A549 (cell line): ENCODE results near the gene SRSF5. TPM values are rescaled to one million over a fixed set of nuclear protein-coding genes. Genes with fewer than 3 reads are reported as not detected.

Experiments used
- ATAC-seq, 2 experiments: fragments of 200-7000 bp in 1 of 2; fragments of >200 bp in 1 of 2; cut with Nextera tagmentation in 1 of 2; cut with Tn5 transposase in 1 of 2; 3 replicates each; pipeline versions ENCODE4 v1.8.0 to v1.9.1; 2018 to 2020; ENCODE audit warnings: mild to moderate bottlenecking in 1 of 2, moderate library complexity in 1 of 2
- CTCF ChIA-PET: fragments of 300-600 bp; sonication (Branson Sonifier 250); formaldehyde crosslinking; extraction: SDS; loops from one replicate; lab custom pipeline; 2021; ENCODE audit warnings: antibody characterized with exemption, inconsistent platforms; lab: Yijun Ruan, JAX
- POLR2A ChIA-PET: fragments of 350-600 bp; formaldehyde crosslinking; extraction: SDS; loops from one replicate; lab custom pipeline; 2021; ENCODE audit warnings: antibody characterized with exemption, inconsistent platforms; lab: Yijun Ruan, JAX
- DNase-seq, 2 experiments: peaks; one replicate each; pipeline versions ENCODE4 v3.0.0 to v3.0.0-alpha.2; 2011 to 2016; ENCODE audit warnings: low read depth in 1 of 2, low spot score in 1 of 2
- FAIRE-seq: peaks from 2 replicates; lab custom pipeline; 2011; peaks lifted over from hg19 to GRCh38; lab: Jason Lieb, UNC
- H3K27ac ChIP-seq, 2 experiments: fragments of >200 bp; sonication (Bioruptor Twin); formaldehyde crosslinking; 3 replicates each; pipeline ENCODE4 v1.5.1; 2016 to 2017
- H3K4me1 ChIP-seq: fragments of >200 bp; sonication (Bioruptor Twin); formaldehyde crosslinking; 3 replicates; pipeline ENCODE4 v1.6.1; 2016
- H3K4me2 ChIP-seq: fragments of >200 bp; sonication (Bioruptor Twin); formaldehyde crosslinking; 3 replicates; pipeline ENCODE4 v1.6.1; 2016
- H3K4me3 ChIP-seq: fragments of >200 bp; sonication (Bioruptor Twin); formaldehyde crosslinking; 3 replicates; pipeline ENCODE4 v1.5.1; 2016
- H3K9me3 ChIP-seq: fragments of >200 bp; sonication (Bioruptor Twin); formaldehyde crosslinking; 3 replicates; pipeline ENCODE4 v1.6.1; 2016
- ATOH8 ChIP-seq: fragments of 250-450 bp; sonication (Bioruptor Pico); IDR thresholded peaks from 2 replicates; pipeline ENCODE4 v1.5.0; 2020; ENCODE audit warnings: low read depth, mild to moderate bottlenecking, moderate library complexity
- CBX8 ChIP-seq: fragments of 200-600 bp; sonication (generic); IDR thresholded peaks from 2 replicates; pipeline ENCODE4 v1.6.1; 2016
- CHD4 ChIP-seq: fragments of 200-600 bp; sonication (generic); IDR thresholded peaks from 2 replicates; pipeline ENCODE4 v1.6.1; 2016; ENCODE audit warnings: antibody characterized with exemption, mild to moderate bottlenecking, borderline replicate concordance
- E2F6 ChIP-seq: IDR thresholded peaks from 2 replicates; pipeline ENCODE4 v1.6.1; 2012; ENCODE audit warnings: low read depth, borderline replicate concordance
- FOXS1 ChIP-seq: fragments of 250-450 bp; sonication (Bioruptor Pico); IDR thresholded peaks from 2 replicates; pipeline ENCODE4 v1.5.0; 2020; ENCODE audit warnings: mild to moderate bottlenecking, moderate library complexity
- HDAC2 ChIP-seq: fragments of 200-600 bp; sonication (generic); IDR thresholded peaks from 2 replicates; pipeline ENCODE4 v1.6.1; 2016
- HOXB5 ChIP-seq: fragments of 250-450 bp; sonication (Bioruptor Pico); IDR thresholded peaks from 2 replicates; pipeline ENCODE4 v1.5.0; 2020; ENCODE audit warnings: mild to moderate bottlenecking, moderate library complexity
- JUNB ChIP-seq: fragments of >200 bp; sonication (Bioruptor Twin); formaldehyde crosslinking; IDR thresholded peaks from 2 replicates; pipeline ENCODE4 v1.6.1; 2016
- KDM5A ChIP-seq: fragments of 200-600 bp; sonication (generic); IDR thresholded peaks from 2 replicates; pipeline ENCODE4 v1.6.1; 2016; ENCODE audit warnings: antibody characterized with exemption, mild to moderate bottlenecking
- PBX3 ChIP-seq: IDR thresholded peaks from 2 replicates; pipeline ENCODE4 v1.6.1; 2012
- REST ChIP-seq: fragments of 200-600 bp; sonication (generic); IDR thresholded peaks from 2 replicates; pipeline ENCODE4 v1.6.1; 2016; ENCODE audit warnings: antibody characterized with exemption, mild to moderate bottlenecking, moderate library complexity
- RNF2 ChIP-seq: fragments of 200-600 bp; sonication (generic); IDR thresholded peaks from 2 replicates; pipeline ENCODE4 v1.6.1; 2016; ENCODE audit warnings: low read depth, mild to moderate bottlenecking, antibody characterized with exemption, moderate library complexity, borderline replicate concordance
- SMC3 ChIP-seq: fragments of >200 bp; sonication (Bioruptor Twin); formaldehyde crosslinking; IDR thresholded peaks from 3 replicates; pipeline ENCODE4 v1.6.1; 2018; ENCODE audit warnings: inconsistent platforms
- ZC3H11A ChIP-seq: fragments of 450-650 bp; IDR thresholded peaks from 2 replicates; pipeline ENCODE4 v1.6.1; 2014; ENCODE audit warnings: antibody characterized with exemption, mild to moderate bottlenecking
- ZFP36 ChIP-seq: fragments of 450-650 bp; IDR thresholded peaks from 2 replicates; pipeline ENCODE4 v1.6.1; 2014; ENCODE audit warnings: borderline replicate concordance; ENCODE audit not compliant: partially characterized antibody
- ZSCAN20 ChIP-seq: fragments of 250-450 bp; sonication (Bioruptor Pico); IDR thresholded peaks from 2 replicates; pipeline ENCODE4 v1.8.0; 2022; ENCODE audit warnings: mild to moderate bottlenecking, moderate library complexity
- WGBS: methylation state at CpG from one replicate; pipeline ENCODE4 v1.1.6; 2017; ENCODE audit errors: missing lambda C conversion rate; 5-methylcytosine and 5-hydroxymethylcytosine counted together
- polyA plus RNA-seq, 4 experiments: library from polyadenylated mRNA; depleted of rRNA in 3 of 4; stranded (reverse); fragments of >200 nt; fragmentation: RNase III in 1 of 4; extraction: RNeasy Plus Mini Kit Qiagen cat#74134 plus additional on column Dnase treatment in 1 of 4; gene quantifications; 2 replicates in 3 of 4; 3 replicates in 1 of 4; pipeline ENCODE4 v1.2.3, GENCODE V29; 2011 to 2017

The SRSF5 gene
- polyA plus RNA-seq, 2 of the 4 experiments (the other 2 are of a cell fraction) = 285 to 355 TPM

GRCh38 chr14:69807192-69807591 lies 40.2 kb downstream of the SRSF5 start:
- 0 out of 3 replicates have a peak, but pooled peaks cover 2% of the 10 kb centered on the region for H3K9me3 ChIP-seq
- ATAC-seq (no peak), DNase-seq (no peak), FAIRE-seq (no peak)
- no peak overlapping the region for H3K4me2 ChIP-seq
- ChIA-PET CTCF (interaction anchor here (0.8 to 3.6 kb wide), 3 partner anchors 11 to 238 kb away, joined by 3 to 21 read pairs (median 19); no protein-coding TSS in a partner anchor), POLR2A (interaction anchor here (0.7 kb wide), 1 partner anchor 542 kb away, joined by 6 read pairs; no protein-coding TSS in a partner anchor)
- H3K4me3 ChIP-seq = no peak overlapping the region
- WGBS = 32% methylated on average over 1 of the region's 1 CpG
- no peak overlapping the region for H3K27ac ChIP-seq
- H3K4me1 ChIP-seq = 0 out of 3 replicates have a peak, but pooled peaks cover 5% of the 10 kb centered on the region
- TF ChIP-seq CBX8 = no peak
- TF ChIP-seq ZSCAN20 (CRISPR knock-in tag) = no peak
- no peak for TF ChIP-seq REST
- no peak for TF ChIP-seq ATOH8 (CRISPR knock-in tag)
- TF ChIP-seq PBX3 = no peak
- no peak for TF ChIP-seq ZC3H11A
- TF ChIP-seq JUNB = no peak
- no peak for TF ChIP-seq E2F6
- TF ChIP-seq HDAC2 = no peak
- no peak for TF ChIP-seq ZFP36
- TF ChIP-seq CHD4 = no peak
- TF ChIP-seq FOXS1 (CRISPR knock-in tag) = no peak
- no peak for TF ChIP-seq HOXB5

- POLR2A ChIA-PET = no interaction called here
- WGBS = 63% methylated on average over 12 of the region's 12 CpGs
- no peak for TF ChIP-seq KDM5A
- TF ChIP-seq SMC3 = no peak
- no peak for TF ChIP-seq REST
- TF ChIP-seq RNF2 = no peak
- H3K4me2 ChIP-seq = no peak overlapping the region
- no peak for FAIRE-seq
- DNase-seq = no peak
- ATAC-seq = no peak
- 0 out of 3 replicates have a peak, but pooled peaks cover 2% of the 10 kb centered on the region for H3K9me3 ChIP-seq
- H3K4me3 ChIP-seq = no peak overlapping the region
- 0 out of 3 replicates have a peak, but pooled peaks cover 5% of the 10 kb centered on the region for H3K4me1 ChIP-seq
- no peak overlapping the region for H3K27ac ChIP-seq
- CTCF ChIA-PET = interaction anchor here (1.8 to 3.6 kb wide), 5 partner anchors 9 to 264 kb away, joined by 9 to 21 read pairs (median 12); no protein-coding TSS in a partner anchor
Measured at GRCh38 chr14:69808919-69809808, 42.2 kb downstream of the SRSF5 start.
